ENCODE data around the gene SRSF6.
"Not testable (repeated sequence)": the region's sequence is repeated elsewhere in the genome, so short reads cannot be mapped to it uniquely, and the experiment has no call there.

SRSF6 gene

DNA sequence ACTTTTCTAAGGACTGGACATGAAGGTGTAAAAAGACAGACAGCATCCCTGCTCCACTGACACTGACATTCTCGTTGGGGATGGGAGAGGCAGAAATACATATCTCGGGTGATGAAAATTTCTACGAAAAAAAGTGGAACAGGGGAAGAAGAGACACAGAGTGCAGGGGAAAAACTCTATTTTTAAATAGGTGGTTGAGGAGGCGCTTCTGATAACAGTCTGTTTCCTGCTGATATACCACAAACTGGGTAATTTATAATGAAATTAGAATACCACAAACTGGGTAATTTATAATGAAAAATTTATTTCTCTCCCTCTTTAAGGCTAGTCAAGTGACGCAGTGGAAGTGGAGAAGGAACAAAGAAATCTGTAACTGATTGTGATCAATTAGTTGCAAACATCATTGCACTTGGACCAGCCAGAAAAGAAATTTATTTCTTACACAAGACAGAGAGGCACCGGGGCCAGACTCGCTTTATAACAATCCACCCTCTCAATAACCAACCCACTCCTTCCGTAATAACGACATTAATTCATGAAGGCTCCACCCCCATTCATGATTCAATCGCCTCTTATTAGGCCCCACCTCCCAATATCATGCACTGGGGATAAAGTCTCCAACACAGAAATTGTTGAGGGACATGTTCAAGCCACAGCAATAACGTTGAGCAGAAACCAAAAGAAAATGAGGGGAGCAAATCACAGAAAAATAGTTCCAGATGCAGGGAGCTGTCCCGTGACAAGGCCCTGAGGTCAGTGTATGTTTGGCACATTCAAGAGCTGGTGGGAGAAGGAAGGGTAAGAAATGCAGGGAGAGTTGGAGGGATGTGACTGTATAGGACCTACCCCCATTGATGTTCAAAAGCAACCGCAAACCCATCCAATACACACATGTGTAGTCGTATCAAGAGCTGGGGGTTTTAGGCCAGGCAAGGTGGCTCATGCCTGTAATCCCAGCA, 6.6 kb upstream of the SRSF6 start:
- no peak for DNase-seq

- no peak for DNase-seq
These were observed 5.1 kb upstream of the SRSF6 start for GRCh38 chr20:43452404-43453126.

GRCh38 chr20:43456252-43456651, 1.4 kb upstream of the SRSF6 start:
- not testable (repeated sequence) for DNase-seq

DNA sequence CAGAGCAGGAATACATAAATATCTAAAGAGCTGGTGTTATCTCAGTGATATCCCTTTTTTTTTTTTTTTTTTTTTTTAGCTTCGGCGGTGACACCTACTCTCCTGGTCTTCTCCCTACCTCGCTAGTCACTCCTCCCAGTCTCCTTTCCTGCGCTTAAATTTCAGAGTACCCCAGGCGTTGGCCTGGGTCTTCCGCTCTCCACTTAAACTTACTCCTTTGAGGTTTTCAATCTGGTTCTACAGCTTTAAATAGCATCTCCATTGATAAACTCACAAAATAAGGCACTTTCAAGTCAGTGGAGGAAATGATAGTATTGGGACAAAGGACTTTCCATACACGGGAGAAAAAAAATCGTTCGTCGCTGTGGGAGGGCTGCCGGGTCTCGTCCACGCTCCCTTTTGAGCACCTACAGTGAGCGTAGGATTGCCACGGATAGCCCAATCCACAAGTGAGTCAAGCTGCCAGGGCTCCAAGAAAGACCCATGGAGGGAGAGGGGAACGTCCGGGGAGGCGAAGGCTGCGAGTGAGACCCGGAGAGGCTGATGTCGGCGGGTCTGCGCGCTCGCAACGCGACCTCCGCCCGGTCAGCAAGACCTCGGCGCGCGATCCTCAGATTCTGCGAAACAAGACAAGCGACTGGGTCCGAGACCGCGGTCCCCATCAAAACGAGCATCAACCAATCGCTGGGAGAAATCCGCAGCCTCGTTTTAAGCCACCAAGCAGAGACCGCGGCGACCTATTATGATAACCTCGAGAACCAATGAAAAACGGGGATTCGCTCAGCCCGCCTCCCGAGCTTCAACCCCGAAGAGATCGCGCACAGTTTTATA, 672 bp upstream of the SRSF6 start:
- peak; percentile 86 to 88 for DNase-seq

DNA sequence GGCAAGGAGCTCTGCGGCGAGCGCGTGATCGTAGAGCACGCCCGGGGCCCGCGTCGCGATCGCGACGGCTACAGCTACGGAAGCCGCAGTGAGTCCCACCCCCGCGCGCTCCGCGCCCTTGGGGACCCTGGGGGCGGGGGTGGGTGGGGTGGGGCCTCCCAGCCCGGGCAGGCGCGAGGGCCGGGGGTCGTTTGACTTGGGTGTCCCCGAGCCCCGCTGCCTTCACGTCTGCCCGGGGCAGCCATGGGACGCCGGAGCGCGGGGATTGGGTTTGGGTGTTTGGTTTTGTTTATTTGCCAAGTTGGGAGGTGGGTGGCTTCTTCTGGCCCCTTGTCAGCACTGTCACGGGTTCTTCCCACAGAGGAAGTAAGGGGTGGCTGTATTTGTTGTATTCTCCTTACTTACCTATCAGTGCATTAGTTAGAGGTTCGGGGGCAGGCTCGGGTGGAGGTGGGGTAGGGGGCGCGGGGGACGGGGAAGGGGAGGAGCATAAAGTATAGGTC, 777 bp downstream of the SRSF6 start:
- no peak for DNase-seq

DNA sequence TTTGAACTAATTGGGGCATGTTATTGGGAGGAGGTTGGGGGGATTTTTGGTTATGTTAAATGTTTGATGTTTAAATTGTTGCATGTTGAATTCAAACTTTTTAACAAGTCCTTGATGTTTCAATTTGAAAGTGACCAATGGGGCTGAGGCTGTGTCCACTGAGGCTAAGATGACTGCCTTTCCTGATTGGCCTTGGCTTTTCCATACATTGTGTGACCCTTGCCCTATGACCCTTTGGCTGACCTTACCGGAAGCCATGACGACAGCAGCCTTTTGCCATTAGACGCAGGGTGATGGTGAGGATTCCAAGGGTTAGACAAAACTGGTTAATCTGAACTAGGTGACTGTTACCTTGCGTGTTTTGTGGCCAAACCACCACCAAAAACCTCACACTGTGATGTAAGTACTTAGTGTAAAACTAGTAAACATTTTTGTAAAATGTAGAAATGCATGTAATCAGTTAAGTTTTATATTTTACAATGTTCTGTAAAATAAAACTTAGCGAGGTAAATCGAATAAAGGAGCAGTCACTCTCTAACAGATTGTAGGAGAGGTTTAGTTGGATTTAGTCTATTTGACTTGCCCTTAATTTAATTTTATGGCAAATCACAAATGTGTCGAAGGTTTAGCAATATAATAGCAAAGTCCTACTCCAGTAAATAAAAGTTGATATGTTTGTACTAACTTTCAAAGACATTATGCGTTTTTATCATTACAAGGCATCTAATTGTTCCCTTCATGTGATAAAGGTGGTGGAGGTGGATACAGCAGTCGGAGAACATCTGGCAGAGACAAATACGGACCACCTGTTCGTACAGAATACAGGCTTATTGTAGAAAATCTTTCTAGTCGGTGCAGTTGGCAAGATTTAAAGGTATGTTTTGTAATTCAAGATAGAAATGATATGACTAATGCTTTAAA, 1.6 kb downstream of the SRSF6 start:
- DNase-seq, result peak; percentile 33 to 39

- no peak for DNase-seq
These were observed 2.6 kb downstream of the SRSF6 start for GRCh38 chr20:43460172-43460829.

DNA sequence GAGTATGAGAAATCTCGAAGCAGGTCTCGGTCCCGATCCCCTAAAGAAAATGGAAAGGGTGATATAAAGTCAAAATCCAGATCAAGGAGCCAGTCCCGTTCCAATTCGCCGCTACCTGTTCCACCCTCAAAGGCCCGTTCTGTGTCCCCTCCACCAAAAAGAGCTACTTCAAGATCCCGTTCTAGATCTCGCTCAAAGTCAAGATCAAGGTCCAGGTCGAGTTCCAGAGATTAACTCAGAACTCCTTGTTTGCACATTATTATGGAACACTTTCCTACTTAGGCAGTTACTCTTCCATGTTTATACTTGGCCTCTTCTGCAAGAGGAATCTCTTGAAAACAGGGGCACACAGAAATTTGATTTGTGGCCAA, 3.1 kb downstream of the SRSF6 start:
- DNase-seq, result no peak

- DNase-seq, result no peak
These were observed 4.4 kb downstream of the SRSF6 start for GRCh38 chr20:43461894-43462659.

GRCh38 chr20:43462660-43463526, 5.2 kb downstream of the SRSF6 start:
- no peak for DNase-seq

GRCh38 chr20:43463527-43464218, 6.0 kb downstream of the SRSF6 start:
- no peak for DNase-seq

DNA sequence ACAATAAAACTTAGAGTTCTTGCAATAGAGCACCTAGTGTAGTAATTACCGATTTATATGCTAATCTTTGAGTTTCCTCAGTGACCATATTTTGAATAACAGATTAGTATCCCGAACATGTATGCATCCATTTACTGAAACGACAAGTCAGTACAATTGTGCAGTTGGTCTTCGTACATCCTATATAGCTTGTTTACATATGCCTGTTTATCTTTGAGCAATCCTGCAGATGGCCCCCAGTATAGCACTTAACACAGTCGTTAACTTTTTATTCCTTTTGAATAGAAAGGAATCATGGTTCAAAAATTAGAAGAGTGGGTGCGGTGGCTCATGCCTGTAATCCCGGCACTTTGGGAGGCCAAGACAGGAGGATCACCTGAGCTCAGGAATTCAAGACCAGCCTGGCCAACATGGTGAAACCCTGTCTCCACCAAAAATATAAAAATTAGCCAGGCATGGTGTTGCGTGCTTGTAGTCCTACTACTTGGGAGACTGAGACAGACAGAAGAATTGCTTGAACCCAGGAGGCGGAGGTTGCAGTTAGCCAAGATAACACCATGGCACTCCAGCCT, 6.6 kb downstream of the SRSF6 start:
- DNase-seq, result peak in 1 of 2 experiments; percentile 28

- no peak for DNase-seq
These were observed 7.9 kb downstream of the SRSF6 start for GRCh38 chr20:43465625-43465943.

GRCh38 chr20:43467589-43467988, 9.9 kb downstream of the SRSF6 start:
- no peak for DNase-seq

- DNase-seq, result no peak
These were observed 15.1 kb downstream of the SRSF6 start for GRCh38 chr20:43472671-43473380.

GRCh38 chr20:43473381-43473704, 15.6 kb downstream of the SRSF6 start:
- DNase-seq, result no peak

GRCh38 chr20:43477193-43477592, 19.5 kb downstream of the SRSF6 start:
- DNase-seq, result no peak

GRCh38 chr20:43477619-43478018, 19.9 kb downstream of the SRSF6 start:
- DNase-seq, result no peak

Data from activated T-cell treated with anti-CD3 and anti-CD28 coated beads, Interleukin-2, amount 50 U/mL, for 48 hours (primary cell).